Stimulated activated CD4-positive, alpha-beta T cell treated with anti-CD3 and anti-CD28 coated beads, TNF-alpha, amount 100 ng/mL, for 24 hours (primary cell): ENCODE data around the gene NIT1.

Experiments
- DNase-seq, 3 experiments: peaks; one replicate each; pipeline ENCODE4 v3.0.0-alpha.2; 2020; ENCODE audit warnings: low read depth in 3 of 3

Gene NIT1

GRCh38 chr1:161117759-161118581, at the start of gene NIT1, which contains the start of gene PFDN2:
Gene NIT1, plus strand, starts transcription at chr1:161118105. Its CDS starts 72 bp downstream, at chr1:161118177.
Gene PFDN2, minus strand, starts transcription at chr1:161118037. Its CDS starts 11 bp downstream, at chr1:161118026.
- peak; percentile 68 to 86 (median 70) for DNase-seq

GRCh38 chr1:161068306-161069234, 49.3 kb upstream of the NIT1 start:
- DNase-seq: peak; percentile 59 to 81 (median 59)

- no peak for DNase-seq
Observed at GRCh38 chr1:161069241-161069640, 48.7 kb upstream of the NIT1 start.

GRCh38 chr1:161069731-161070270, 48.1 kb upstream of the NIT1 start, which contains the start of gene ARHGAP30:
Gene ARHGAP30, minus strand, starts transcription at chr1:161069891. Its CDS starts 267 bp downstream, at chr1:161069624.
- peak; percentile 53 to 82 (median 62) for DNase-seq

- DNase-seq: no peak
Observed at GRCh38 chr1:161070761-161071160, 47.1 kb upstream of the NIT1 start.

- peak in 1 of 3 experiments; percentile 40 for DNase-seq
Observed at GRCh38 chr1:161071886-161072371, 46.0 kb upstream of the NIT1 start.

- no peak for DNase-seq
Observed at GRCh38 chr1:161072751-161073449, 45.0 kb upstream of the NIT1 start.

- no peak for DNase-seq
Observed at GRCh38 chr1:161073474-161074121, 44.3 kb upstream of the NIT1 start.

- DNase-seq: no peak
Observed at GRCh38 chr1:161074676-161075368, 43.1 kb upstream of the NIT1 start.

GRCh38 chr1:161076410-161076809, 41.5 kb upstream of the NIT1 start:
- DNase-seq: no peak

- no peak for DNase-seq
Observed at GRCh38 chr1:161077426-161077825, 40.5 kb upstream of the NIT1 start.

- DNase-seq: no peak
Observed at GRCh38 chr1:161079436-161080110, 38.3 kb upstream of the NIT1 start.

- no peak for DNase-seq
Observed at GRCh38 chr1:161080441-161081405, 37.2 kb upstream of the NIT1 start.

GRCh38 chr1:161081519-161081918, 36.4 kb upstream of the NIT1 start:
- no peak for DNase-seq

GRCh38 chr1:161082483-161082882, 35.4 kb upstream of the NIT1 start:
- DNase-seq: no peak

- no peak for DNase-seq
Observed at GRCh38 chr1:161082996-161083747, 34.7 kb upstream of the NIT1 start.

GRCh38 chr1:161083748-161084596, 33.9 kb upstream of the NIT1 start:
- DNase-seq: no peak
